HepG2 (cell line): Measurements from ENCODE around the gene PCBP1. TPM values are rescaled to one million over a fixed set of nuclear protein-coding genes. Genes with fewer than 3 reads are reported as not detected.
A peak's percentile ranks its signal among the peaks of the same experiment; 100 is the strongest.

Source experiments
- ATAC-seq: fragments of 200-7000 bp; cut with Tn5 transposase; 3 replicates; pipeline ENCODE4 v1.9.1; 2020; ENCODE audit warnings: mild to moderate bottlenecking, moderate library complexity
- BruUV-seq: library from RNA; stranded (reverse); fragments of 400-500 nt; replicated peaks from 2 replicates; lab custom pipeline; 2021; lab: Mats Ljungman, UMichigan
- CTCF ChIA-PET: fragments of 300-600 bp; formaldehyde crosslinking; extraction: SDS; loops from one replicate; lab custom pipeline; 2021; ENCODE audit warnings: low total read pairs, inconsistent platforms, low intra/inter-chr PET ratio; lab: Yijun Ruan, JAX
- POLR2A ChIA-PET: fragments of 350-600 bp; sonication (Branson Sonifier 250); formaldehyde crosslinking; loops from one replicate; lab custom pipeline; 2020; ENCODE audit warnings: antibody characterized with exemption, inconsistent platforms; lab: Yijun Ruan, JAX
- DNase-seq: peaks from one replicate; pipeline ENCODE4 v3.0.0-alpha.2; 2015; ENCODE audit warnings: low spot score
- FAIRE-seq: peaks from 3 replicates; lab custom pipeline; 2011; peaks lifted over from hg19 to GRCh38; lab: Jason Lieb, UNC
- H2AFZ ChIP-seq: one replicate; pipeline ENCODE4 v1.6.1; 2011; ENCODE audit warnings: low read length, inconsistent platforms
- H3K27ac ChIP-seq: fragments of 300-600 bp; 3 replicates; pipeline ENCODE4 v1.8.0; 2011; ENCODE audit warnings: mixed run types, mild to moderate bottlenecking, mixed read lengths, low read length, inconsistent platforms; ENCODE audit not compliant: insufficient read depth; ENCODE audit errors: extremely low read length
- H3K27me3 ChIP-seq, 2 experiments: fragments of 200-600 bp in 1 of 2; 2 replicates in 1 of 2; 3 replicates in 1 of 2; pipeline versions ENCODE4 v1.6.0 to v1.8.0; 2011; ENCODE audit warnings: low read length in 2 of 2, mild to moderate bottlenecking in 2 of 2, moderate library complexity in 2 of 2, inconsistent platforms in 1 of 2; ENCODE audit not compliant: insufficient read depth in 2 of 2, control insufficient read depth in 1 of 2
- H3K36me3 ChIP-seq, 2 experiments: fragments of 200-600 bp in 1 of 2; replicated peaks in 1 of 2; 2 replicates in 1 of 2; 3 replicates in 1 of 2; pipeline versions ENCODE4 v1.5.1 to v1.8.0; 2011; ENCODE audit warnings: low read length in 2 of 2, inconsistent platforms in 1 of 2; ENCODE audit not compliant: insufficient read depth in 2 of 2, control insufficient read depth in 1 of 2
- H3K4me1 ChIP-seq: 2 replicates; pipeline ENCODE4 v1.5.1; 2012; ENCODE audit warnings: low read length, inconsistent platforms; ENCODE audit not compliant: insufficient read depth
- H3K4me2 ChIP-seq: 2 replicates; pipeline ENCODE4 v1.6.0; 2011; ENCODE audit warnings: low read depth, low read length, inconsistent platforms
- H3K4me3 ChIP-seq, 3 experiments: fragments of 200-600 bp in 1 of 3; sonication (generic), shearing (Covaris generic) in 1 of 3; replicated peaks in 1 of 3; 2 replicates each; pipeline ENCODE4 v1.5.1; 2011 to 2016; ENCODE audit warnings: low read length in 3 of 3, inconsistent platforms in 2 of 3, low read depth in 2 of 3, mild to moderate bottlenecking in 2 of 3, control low read depth in 1 of 3, mixed read lengths in 1 of 3; ENCODE audit not compliant: insufficient read depth in 1 of 3
- H3K79me2 ChIP-seq: one replicate; pipeline ENCODE4 v1.6.1; 2011; ENCODE audit warnings: low read length, inconsistent platforms; ENCODE audit not compliant: insufficient read depth
- H3K9ac ChIP-seq: 2 replicates; pipeline ENCODE4 v1.6.0; 2011; ENCODE audit warnings: mild to moderate bottlenecking, low read depth, low read length, inconsistent platforms; ENCODE audit not compliant: insufficient read depth
- H3K9me3 ChIP-seq: 2 replicates; pipeline ENCODE4 v1.5.1; 2012; ENCODE audit warnings: mild to moderate bottlenecking, low read length
- H4K20me1 ChIP-seq: 2 replicates; pipeline ENCODE4 v1.6.0; 2011; ENCODE audit warnings: inconsistent platforms, mild to moderate bottlenecking, low read length, moderate library complexity; ENCODE audit not compliant: insufficient read depth
- GABPB1 ChIP-seq: IDR thresholded peaks from 2 replicates; pipeline ENCODE4 v1.6.1; 2016; ENCODE audit warnings: mild to moderate bottlenecking, missing genetic modification reagents, moderate library complexity, missing compliant biosample characterization
- HNF1A ChIP-seq, 2 experiments: sonication (generic) in 1 of 2; formaldehyde crosslinking in 1 of 2; IDR thresholded peaks; 2 replicates each; pipeline versions ENCODE4 v1.4.0 to v1.6.1; 2016 to 2020; ENCODE audit warnings: borderline replicate concordance in 1 of 2, low read depth in 1 of 2, mild to moderate bottlenecking in 1 of 2, missing genetic modification reagents in 1 of 2
- KAT8 ChIP-seq: IDR thresholded peaks from 2 replicates; pipeline ENCODE4 v1.6.1; 2016; ENCODE audit warnings: missing genetic modification reagents, missing compliant biosample characterization
- MAFK ChIP-seq, 2 experiments: IDR thresholded peaks in 1 of 2; conservative IDR thresholded peaks in 1 of 2; 2 replicates each; pipeline ENCODE4 v1.6.1; 2011; ENCODE audit warnings: improper control_type of control experiment in 2 of 2, low read length in 2 of 2
- NCOR1 ChIP-seq: fragments of 200-600 bp; sonication (generic); IDR thresholded peaks from 2 replicates; pipeline ENCODE4 v1.7.0; 2017; ENCODE audit warnings: antibody characterized with exemption, low read length, borderline replicate concordance
- ONECUT2 ChIP-seq: sonication (generic); formaldehyde crosslinking; IDR thresholded peaks from 2 replicates; pipeline ENCODE4 v1.4.0; 2020; ENCODE audit warnings: missing genetic modification reagents
- PBX3 ChIP-seq: sonication (generic); formaldehyde crosslinking; IDR thresholded peaks from 2 replicates; pipeline ENCODE4 v1.8.1; 2023; ENCODE audit warnings: missing genetic modification reagents, inconsistent platforms, borderline replicate concordance
- TGIF2 ChIP-seq: IDR thresholded peaks from 2 replicates; pipeline ENCODE4 v1.6.1; 2016; ENCODE audit warnings: control low read depth, missing compliant biosample characterization
- ZBTB3 ChIP-seq: sonication (generic); formaldehyde crosslinking; IDR thresholded peaks from 2 replicates; pipeline ENCODE4 v1.4.0; 2020; ENCODE audit warnings: low read depth, mild to moderate bottlenecking, moderate library complexity, missing genetic modification reagents, borderline replicate concordance
- ZFP36L2 ChIP-seq: sonication (generic); formaldehyde crosslinking; IDR thresholded peaks from 2 replicates; pipeline ENCODE4 v1.4.0; 2020; ENCODE audit warnings: missing genetic modification reagents
- ZNF180 ChIP-seq: sonication (generic); formaldehyde crosslinking; IDR thresholded peaks from 2 replicates; pipeline ENCODE4 v1.4.0; 2020; ENCODE audit warnings: low read depth, missing genetic modification reagents, borderline replicate concordance
- ZNF232 ChIP-seq: sonication (generic); formaldehyde crosslinking; IDR thresholded peaks from 2 replicates; pipeline ENCODE4 v1.4.0; 2020; ENCODE audit warnings: missing genetic modification reagents, borderline replicate concordance
- ZNF317 ChIP-seq: sonication (generic); formaldehyde crosslinking; IDR thresholded peaks from 2 replicates; pipeline ENCODE4 v1.5.0; 2020; ENCODE audit warnings: mild to moderate bottlenecking, missing genetic modification reagents
- ZNF644 ChIP-seq: IDR thresholded peaks from 2 replicates; pipeline ENCODE4 v1.6.1; 2016; ENCODE audit warnings: low read depth
- ZNF660 ChIP-seq: sonication (generic); formaldehyde crosslinking; IDR thresholded peaks from 2 replicates; pipeline ENCODE4 v1.5.1; 2020; ENCODE audit warnings: mild to moderate bottlenecking, low read depth, missing genetic modification reagents, borderline replicate concordance
- WGBS: methylation state at CpG from one replicate; pipeline ENCODE4 v1.1.6; 2017; ENCODE audit warnings: low lambda C conversion rate; 5-methylcytosine and 5-hydroxymethylcytosine counted together
- in situ Hi-C: cut with HindIII; loops from 2 replicates; pipeline ENCODE4 v1.10.0; 2017; ENCODE audit warnings: low pct_unique_long_range_greater_than_20kb; ENCODE audit not compliant: extremely low pct_ligation_motif_present
- intact Hi-C: fragments of 100-400 bp; cut with micrococcal nuclease; formaldehyde crosslinking; loops from one replicate; pipeline ENCODE4 v1.10.0; 2022; ENCODE audit not compliant: unreplicated experiment
- polyA plus RNA-seq, 8 experiments: library from polyadenylated mRNA; depleted of rRNA in 3 of 8; stranded (reverse) in 7 of 8; unstranded in 1 of 8; fragments of >200 nt; fragmentation: Illumina TruSeq in 4 of 8; extraction: Trizol in 4 of 8; gene quantifications; 2 replicates each; pipeline versions ENCODE4 v1.2.1 to v1.2.3, GENCODE V29; 2011 to 2016; ENCODE audit warnings: low read depth in 4 of 8, missing spikeins in 1 of 8, mixed read lengths in 1 of 8; ENCODE audit not compliant: insufficient read depth in 1 of 8
- total RNA-seq, 5 experiments: library from RNA; depleted of rRNA; stranded (reverse); fragments of >200 nt; fragmentation: Illumina TruSeq; extraction: Trizol; gene quantifications; 2 replicates each; pipeline ENCODE4 v1.2.3, GENCODE V29; 2016; ENCODE audit warnings: low read depth in 1 of 5
- TF ChIP-seq, protein P1 (sequence below): sonication (generic); formaldehyde crosslinking; IDR thresholded peaks from 2 replicates; pipeline ENCODE4 v1.8.0; 2022; ENCODE audit warnings: mild to moderate bottlenecking, missing genetic modification reagents, moderate library complexity

The PCBP1 gene
- total and polyA plus RNA-seq, 2 of the 13 experiments (the other 11 are each of a cell fraction or from before 2014, with no cell fraction given): 32.0 to 137 TPM

DNA sequence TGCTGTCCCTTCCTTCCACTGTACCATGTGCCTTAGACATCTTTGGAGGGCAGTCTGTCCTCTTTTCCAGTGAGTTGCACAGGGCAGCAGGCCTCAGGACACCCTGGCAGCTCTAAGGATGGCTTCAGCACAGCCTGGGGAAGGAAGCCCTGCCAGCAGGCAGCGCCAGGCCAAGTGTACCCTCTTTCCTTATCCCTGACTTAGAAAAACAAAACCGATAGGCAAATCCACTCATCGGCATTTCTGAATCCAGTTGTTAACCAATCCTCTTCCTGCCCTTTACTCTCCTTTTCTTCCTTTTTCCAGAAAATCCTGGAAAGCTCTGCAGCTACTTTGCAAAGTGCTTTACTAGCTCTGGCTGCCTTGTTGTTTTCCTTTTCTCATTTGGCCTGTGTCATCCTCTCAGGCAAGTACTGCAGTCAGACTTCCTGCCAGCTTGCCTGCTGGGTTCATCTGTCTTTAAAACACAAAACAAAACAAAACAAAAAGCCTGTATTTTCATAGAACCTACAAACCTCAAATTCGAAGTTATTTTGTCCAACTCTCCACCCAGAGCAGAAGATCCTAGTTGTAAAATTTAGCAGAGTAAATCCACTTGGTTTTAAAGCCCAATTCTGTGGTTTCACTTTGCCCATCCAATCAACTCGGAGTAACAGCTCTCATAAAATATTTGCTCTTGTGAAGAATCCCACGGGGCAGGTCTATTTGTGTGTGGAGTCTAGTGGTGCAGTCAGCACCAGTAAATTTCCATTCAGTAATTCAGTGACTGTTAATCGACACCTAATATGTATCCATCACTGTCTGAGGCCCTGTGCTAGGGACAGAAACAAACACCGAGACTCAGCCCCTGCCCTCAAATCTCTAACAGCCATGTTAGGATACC lies 45.2 kb downstream of the PCBP1 start:
- WGBS: 2% methylated on average over 8 of the region's 8 CpGs
- Histone ChIP-seq H3K9ac (peak overlapping the region; percentile 84), H3K36me3 (no peaks in the 10 kb centered on the region), H3K79me2 (peaks cover 6% of the 10 kb centered on the region), H3K4me1 (peaks cover 68% of the 10 kb centered on the region), H3K27ac (peak overlapping the region; percentile 86), H3K27me3 (no peaks in the 10 kb centered on the region), H3K4me3 (peak overlapping the region; percentile 53 to 74 (median 73)), H2AFZ (peak overlapping the region; percentile 86), H3K9me3 (no peaks in the 10 kb centered on the region), H3K4me2 (peak overlapping the region; percentile 96), H4K20me1 (no peaks in the 10 kb centered on the region)
- in situ Hi-C loops: no loop called here
- DNase-seq: peak; percentile 86
- peak; percentile 83 for ATAC-seq
- intact Hi-C loops: loop anchor here (1.0 kb wide), 1 partner anchor 10 kb away; no protein-coding TSS in a partner anchor
- ChIA-PET POLR2A (interaction anchor here (0.6 to 5.8 kb wide), 20 partner anchors 10 to 288 kb away, joined by 3 to 169 read pairs (median 11); partner anchors contain the start of genes C2orf42, MXD1, PCYOX1 and SNRNP27), CTCF (no interaction called here)
- BruUV-seq: TSS peak; percentile 94
- FAIRE-seq: peak; percentile 68
- TF ChIP-seq TGIF2 (CRISPR knock-in tag) (peak; percentile 75), GABPB1 (peak; percentile 37; the same call in 1 of the 2 replicates), ZNF644 (CRISPR knock-in tag) (no peak), HNF1A (IDR thresholded peaks at IDR 0.05; ENCODE audit: low read depth) (no peak), HNF1A (CRISPR knock-in tag; IDR thresholded peaks at IDR 0.05; ENCODE audit: borderline replicate concordance) (0 out of 2 replicates have a peak, but pooled peaks have one; percentile 29), MAFK (conservative IDR thresholded peaks at IDR 0.05 in 1 of 2, IDR thresholded peaks at IDR 0.05 in 1 of 2; ENCODE audit: low read length in 2 of 2) (peak in 1 of 2 experiments; percentile 14; a peak in 1 of 4 replicates), KAT8 (CRISPR knock-in tag) (peak; percentile 77; the same call in 1 of the 2 replicates), ZFP36L2 (CRISPR knock-in tag) (no peak), ZNF180 (CRISPR knock-in tag) (no peak), ONECUT2 (CRISPR knock-in tag) (no peak), ZNF232 (CRISPR knock-in tag) (0 out of 2 replicates have a peak, but pooled peaks have one; percentile 64), NCOR1 (no peak), ZBTB3 (CRISPR knock-in tag) (peak; percentile 65; the same call in 1 of the 2 replicates), ZNF317 (no peak; the same call in 1 of the 2 replicates), PBX3 (CRISPR knock-in tag) (no peak), ZNF660 (no peak)
- TF ChIP-seq, protein P1, sequence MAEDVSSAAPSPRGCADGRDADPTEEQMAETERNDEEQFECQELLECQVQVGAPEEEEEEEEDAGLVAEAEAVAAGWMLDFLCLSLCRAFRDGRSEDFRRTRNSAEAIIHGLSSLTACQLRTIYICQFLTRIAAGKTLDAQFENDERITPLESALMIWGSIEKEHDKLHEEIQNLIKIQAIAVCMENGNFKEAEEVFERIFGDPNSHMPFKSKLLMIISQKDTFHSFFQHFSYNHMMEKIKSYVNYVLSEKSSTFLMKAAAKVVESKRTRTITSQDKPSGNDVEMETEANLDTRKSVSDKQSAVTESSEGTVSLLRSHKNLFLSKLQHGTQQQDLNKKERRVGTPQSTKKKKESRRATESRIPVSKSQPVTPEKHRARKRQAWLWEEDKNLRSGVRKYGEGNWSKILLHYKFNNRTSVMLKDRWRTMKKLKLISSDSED (CRISPR knock-in tag): no peak
